GOT3 (cell line): ENCODE measurements around the gene CCDC117.
"Not testable (repeated sequence)": the region's sequence is repeated elsewhere in the genome, so short reads cannot be mapped to it uniquely, and the experiment has no call there.

Source experiments
- DNase-seq: peaks from one replicate; lab custom pipeline; 2025; ENCODE audit warnings: mixed read lengths; lab: John Stamatoyannopoulos, UW

The CCDC117 gene, protein sequence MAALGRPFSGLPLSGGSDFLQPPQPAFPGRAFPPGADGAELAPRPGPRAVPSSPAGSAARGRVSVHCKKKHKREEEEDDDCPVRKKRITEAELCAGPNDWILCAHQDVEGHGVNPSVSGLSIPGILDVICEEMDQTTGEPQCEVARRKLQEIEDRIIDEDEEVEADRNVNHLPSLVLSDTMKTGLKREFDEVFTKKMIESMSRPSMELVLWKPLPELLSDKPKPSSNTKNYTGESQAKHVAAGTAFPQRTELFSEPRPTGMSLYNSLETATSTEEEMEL

DNA sequence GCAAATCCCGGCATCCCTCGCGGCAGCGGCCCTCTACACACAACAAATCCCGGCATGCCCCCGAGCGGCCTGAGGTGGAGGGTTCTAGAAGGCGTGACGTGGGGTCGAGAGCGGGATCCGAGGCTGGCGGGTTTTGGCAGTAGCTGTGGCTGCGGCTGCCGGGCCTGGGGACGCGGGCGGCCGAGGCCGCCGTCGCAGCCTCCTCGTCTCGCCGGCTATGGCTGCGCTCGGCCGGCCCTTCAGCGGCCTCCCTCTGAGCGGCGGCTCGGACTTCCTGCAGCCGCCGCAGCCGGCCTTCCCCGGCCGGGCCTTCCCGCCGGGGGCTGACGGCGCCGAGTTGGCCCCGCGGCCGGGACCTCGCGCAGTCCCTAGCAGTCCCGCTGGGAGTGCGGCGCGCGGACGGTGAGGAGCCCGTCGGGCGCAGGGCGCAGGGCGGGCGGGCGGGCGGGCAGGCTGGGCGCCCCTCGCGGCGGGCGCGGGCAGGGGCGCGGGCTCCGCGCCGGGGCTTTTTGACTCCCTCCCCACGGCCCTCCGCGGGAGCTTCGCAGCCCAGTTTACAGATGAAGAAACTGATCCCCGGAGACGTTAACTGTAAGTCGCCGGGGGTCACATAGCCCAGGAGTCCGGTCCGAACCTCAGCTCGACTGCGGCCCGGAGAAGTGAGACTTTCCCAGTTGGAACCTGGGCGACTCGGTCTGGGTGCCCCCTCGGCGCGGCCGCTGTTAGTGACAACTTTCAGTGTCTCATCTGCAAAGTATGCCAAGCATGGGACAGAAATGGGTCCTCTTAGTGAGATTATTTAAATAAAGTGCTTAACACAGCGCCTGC lies at the start of gene CCDC117:
Gene CCDC117 (plus strand): TSS at position 63 of the 828 bp plus-strand sequence. CDS start 155 bp downstream, at position 218.
- DNase-seq, result peak; percentile 57

DNA sequence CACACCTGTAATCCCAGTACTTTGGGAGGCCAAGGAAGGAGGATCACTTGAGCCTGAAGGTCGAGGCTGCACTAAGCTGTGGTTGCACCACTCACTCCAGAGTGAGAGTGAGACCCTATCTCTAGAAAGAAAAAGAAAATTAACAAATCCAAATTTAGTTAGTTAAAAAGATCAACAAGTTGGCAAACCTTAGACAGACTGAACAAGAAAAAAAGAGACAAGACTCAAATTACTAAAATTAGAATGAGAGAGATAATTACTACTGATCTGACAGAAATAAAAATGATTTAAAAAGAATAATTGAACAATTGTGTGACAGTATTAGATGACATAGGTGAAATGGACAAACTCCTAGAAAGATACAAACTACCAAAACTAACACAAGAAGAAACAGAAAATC lies 44.5 kb upstream of the CCDC117 start:
- DNase-seq, result no peak

DNA sequence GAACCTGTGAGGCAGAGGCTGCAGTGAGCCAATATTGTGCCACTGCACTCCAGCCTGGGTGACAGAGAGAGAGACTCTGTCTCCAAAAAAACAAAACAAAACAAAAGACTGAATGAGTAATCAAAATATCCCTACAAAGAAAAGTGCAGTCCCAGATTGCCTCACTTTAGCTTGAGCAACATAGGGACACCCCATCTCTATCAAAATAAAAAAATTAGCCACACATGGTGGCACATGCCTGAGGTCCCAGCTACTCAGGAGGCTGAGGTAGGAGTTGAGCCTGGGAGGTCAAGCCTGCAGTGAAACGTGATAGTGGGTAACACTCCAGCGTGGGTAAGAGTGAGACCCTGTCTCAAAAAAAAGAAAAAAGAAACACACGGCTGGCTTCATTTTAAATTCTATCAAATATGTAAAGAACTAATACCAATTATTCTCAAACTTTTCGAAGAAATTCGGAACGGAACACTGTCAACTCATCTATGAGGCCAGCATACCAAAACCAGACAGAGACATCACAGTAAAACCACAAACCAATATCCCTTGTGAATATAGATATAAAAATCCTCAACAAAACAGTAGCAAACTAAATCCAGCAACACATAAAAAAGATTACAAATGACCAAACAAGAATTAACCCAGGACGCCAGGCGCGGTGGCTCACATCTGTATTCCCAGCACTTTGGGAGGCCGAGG lies 43.7 kb upstream of the CCDC117 start:
- DNase-seq, result no peak

DNA sequence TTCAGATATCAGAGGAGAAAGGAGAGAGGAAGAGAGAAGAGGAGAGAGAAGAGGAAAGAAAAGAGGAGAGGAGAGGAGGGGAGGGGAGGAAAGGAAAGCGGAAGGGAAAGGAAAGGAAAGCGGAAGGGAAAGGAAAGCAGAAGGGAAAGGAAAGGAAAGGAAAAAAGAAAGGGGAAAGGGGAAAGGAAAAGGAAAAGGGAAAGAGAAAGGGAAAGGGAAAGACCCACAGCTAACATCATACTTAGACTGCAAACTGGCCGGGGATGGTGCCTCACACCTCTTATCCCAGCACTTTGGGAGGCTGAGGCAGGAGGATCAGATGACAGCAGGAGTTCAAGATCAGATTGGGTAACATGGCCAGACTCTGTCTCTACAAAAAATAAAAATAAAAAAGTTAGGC lies 42.3 kb upstream of the CCDC117 start:
- DNase-seq, result no peak

DNA sequence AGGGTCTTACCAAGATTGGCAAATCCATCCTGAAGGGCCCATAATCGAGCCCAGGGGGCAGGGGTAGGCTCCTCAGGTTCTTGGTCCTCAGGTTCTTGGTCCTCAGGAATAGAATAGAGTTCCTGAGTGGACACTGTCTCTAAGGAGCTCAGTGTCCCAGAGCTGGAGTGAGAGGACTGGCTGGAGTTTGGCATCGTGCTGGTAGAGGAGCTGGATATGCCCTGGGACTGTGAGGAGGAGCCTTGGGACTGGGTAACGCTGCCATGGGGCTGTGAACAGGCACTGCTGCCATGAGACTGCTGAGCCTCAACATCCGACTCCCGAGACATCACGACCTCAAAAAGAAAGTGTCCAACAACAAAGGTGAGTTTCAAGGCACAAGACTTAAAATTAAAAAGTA lies 38.1 kb upstream of the CCDC117 start:
- no peak for DNase-seq

DNA sequence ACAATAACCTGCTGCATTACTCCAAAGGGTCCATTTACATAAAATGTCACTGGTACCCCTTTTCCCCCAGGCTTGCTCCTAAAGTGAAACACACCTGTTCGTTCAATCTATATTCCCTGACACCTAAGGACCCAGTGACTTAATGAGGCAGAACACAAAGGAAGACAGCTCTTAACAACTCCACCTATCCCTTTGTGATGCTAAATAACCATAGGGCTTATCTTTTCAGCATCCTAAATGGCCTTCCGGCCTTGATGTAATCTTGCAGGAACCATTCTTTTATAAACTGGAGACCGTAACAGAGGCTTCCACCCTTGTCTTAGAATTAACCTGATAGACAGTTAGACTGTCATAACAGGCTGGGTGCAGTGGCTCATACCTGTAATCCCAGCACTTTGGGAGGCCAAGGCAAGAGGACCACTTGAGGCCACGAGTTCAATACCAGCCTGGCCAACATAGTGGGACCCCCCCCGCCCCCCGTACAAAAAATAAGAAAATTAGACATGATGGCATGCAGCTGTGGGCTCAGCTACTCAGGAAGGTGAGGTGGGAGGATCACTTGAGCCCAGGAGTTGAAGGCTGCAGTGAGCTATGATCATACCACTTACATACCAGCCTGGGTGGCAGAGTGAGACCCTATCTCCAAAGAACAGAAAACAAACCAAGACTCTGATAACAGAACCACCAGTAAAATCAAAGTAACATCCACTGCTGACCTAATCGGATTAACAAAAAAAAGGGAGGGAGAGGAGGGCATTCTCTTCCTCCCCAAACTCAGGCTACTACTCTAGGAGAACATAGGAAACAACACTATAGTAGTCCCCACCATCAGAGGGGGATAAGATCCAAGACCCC lies 36.0 kb upstream of the CCDC117 start:
- no peak for DNase-seq

DNA sequence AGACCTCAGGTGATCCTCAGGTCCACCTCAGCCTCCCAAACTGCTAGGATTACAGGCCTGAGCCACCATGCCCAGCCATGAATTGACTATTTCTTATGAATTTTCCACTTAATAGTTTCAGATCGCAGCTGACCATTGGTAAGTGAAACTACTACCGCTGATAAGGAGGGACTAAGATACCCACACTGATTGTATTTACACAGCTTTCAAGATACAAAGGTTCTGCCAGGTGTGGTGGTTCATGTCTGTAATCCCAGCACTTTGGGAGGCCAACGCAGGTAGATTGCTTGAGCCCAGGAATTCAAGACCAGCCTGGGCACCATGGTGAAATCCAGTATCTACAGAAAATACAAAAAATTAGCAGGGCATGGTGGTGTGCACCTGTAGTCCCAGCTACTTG lies 34.8 kb upstream of the CCDC117 start:
- no peak for DNase-seq

DNA sequence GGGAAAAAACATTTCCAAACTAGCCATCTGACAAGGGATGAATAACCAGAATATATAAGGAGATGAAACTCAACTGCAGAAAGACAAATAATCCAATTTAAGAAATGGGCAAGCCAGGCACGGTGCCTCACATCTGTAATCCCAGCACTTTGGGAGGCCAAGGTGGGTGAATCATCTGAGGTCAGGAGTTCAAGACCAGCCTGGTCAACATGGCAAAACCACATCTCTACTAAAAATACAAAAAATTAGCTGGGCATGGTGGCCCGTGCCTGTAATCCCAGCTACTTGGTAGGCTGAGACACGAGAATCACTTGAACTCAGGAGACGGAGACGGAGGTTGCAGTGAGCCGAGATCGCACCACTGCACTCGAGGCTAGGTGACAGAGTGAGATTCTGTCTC lies 33.6 kb upstream of the CCDC117 start:
- not testable (repeated sequence) for DNase-seq

DNA sequence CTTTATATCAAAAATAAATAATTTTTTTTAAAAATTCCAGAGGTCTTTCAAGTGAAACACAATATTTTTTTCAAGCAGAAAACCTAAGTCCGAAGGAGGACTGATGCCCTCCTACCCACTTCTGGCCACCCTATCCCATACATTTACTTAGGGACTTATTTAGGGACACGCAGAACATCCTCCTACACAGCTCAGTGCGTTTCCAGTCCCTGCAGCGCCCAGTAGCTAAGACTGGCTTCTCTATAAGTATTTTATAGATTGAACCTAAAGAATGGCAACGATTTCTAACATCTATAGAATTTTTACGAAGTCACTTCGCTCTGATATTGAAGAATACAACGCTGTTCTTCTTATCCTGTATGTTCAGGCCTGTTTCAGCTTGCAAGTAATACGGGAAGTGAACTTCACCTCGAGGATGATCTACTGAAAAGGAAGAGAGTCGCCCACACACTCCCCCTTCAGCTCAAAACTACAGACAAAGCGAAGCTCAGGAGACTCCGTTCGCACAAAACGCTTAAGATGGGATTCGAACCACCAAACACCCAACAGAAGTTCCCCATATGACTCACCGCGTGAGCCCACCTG lies 31.2 kb upstream of the CCDC117 start:
- no peak for DNase-seq

DNA sequence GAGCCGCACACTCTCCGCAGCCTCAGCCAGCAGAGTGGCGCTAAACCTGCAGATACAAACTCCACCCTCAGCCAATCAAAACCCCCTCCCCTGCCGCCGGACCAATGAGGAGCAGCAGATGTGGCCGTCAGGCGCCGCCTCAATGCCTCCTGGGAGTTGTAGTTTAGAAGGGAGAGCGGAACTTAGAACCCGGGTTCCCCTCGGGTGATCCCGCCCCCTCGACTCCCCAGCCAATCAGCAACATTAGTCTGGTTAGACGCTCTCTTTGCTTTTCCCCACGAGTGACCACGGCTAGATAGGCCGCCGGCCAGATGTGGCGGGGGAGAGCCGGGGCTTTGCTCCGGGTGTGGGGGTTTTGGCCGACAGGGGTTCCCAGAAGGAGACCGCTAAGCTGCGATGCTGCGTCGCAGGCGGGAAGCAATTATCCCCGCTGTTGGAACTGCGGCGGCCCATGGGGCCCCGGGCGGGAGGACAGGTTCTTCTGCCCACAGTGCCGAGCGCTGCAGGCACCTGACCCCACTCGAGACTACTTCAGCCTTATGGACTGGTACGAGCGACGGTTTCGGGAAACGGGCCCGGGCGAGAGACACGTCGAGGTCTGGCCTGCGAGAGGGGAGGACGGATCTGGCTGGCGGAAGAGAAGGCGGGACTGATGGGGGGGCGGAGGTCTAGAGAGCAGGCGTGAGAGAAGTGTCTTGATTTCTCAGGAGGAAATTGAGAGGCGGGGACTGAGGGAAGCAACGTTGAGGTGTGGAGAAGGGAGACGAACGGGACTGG lies 30.5 kb upstream of the CCDC117 start, which contains the start of the genes CHEK2 and HSCB:
Gene CHEK2 (minus strand): TSS at position 36 of the 777 bp plus-strand sequence. CDS start 7,099 bp downstream, outside the sequence.
Gene HSCB (plus strand): TSS at position 255 of the 777 bp plus-strand sequence. CDS start 57 bp downstream, at position 312.
- DNase-seq, result peak; percentile 92

DNA sequence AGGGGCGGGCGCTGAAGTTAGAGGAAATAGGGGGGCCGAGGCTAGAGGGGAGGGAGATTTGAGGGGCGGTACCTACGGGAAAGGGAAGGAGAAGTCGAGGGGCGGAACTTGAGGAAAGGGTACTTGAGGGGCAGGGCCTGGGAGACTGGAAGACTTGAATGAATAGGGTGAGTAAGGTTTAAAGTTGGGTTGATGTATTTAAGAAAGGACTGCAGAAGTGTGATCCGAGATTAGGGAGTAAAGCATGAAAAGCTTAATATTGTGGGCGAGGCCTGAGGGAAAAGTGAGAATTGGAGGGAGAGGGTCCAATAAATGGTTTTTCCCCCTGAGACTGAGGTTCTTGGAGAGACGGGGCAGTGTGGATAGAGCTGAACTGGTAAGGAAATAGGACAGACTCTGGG lies 29.9 kb upstream of the CCDC117 start:
- DNase-seq, result no peak

DNA sequence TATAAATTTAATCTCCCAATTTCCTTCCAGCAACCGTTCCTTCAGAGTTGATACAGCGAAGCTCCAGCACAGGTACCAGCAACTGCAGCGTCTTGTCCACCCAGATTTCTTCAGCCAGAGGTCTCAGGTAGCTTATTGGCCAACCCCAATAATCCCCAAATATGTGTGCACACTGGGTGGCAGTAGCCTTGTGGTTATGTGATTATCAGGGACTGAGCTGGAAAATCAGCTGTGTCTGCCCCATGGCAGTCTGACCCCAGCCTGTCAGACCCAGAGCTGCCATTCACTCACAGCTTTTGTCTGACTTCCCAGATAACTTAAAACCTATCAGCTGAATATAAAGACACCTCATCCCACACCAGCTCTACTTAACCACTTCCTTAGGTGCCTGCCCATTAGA lies 28.6 kb upstream of the CCDC117 start:
- no peak for DNase-seq

DNA sequence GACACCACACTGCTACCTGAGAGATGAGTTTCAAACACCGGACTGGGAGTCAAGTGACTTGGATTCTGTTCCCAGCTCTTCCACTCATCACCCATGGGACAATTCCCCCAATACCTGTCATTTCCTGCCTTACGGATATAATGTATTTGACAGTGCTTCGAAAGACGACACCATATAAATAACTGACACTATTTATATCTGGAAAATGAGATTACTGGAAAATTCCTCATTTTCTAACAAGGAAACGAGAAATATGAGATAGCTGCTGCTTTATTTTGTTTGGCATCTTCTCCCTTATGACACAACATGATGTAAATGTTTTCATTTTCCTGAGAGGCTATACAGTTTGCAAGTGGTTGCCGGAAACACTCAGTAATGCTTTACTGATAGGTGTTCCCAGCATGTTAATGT lies 22.0 kb upstream of the CCDC117 start:
- no peak for DNase-seq

DNA sequence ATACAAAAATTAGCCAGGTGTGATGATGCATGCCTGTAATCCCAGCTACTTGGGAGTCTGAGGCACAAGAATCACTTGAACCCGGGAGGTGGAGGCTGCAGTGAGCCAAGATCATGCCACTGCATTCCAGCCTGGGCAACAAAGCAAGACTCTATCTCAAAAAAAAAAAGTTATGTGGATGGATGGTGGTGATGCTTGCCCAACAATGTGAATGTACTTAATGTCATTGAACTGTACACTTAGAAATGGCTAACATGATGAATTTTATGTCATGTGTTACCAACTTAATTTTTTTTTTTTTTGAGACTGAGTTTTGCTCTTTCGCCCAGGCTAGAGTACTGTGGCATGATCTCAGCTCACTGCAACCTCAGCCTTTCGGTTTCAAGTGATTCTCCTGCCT lies 18.0 kb upstream of the CCDC117 start:
- not testable (repeated sequence) for DNase-seq

DNA sequence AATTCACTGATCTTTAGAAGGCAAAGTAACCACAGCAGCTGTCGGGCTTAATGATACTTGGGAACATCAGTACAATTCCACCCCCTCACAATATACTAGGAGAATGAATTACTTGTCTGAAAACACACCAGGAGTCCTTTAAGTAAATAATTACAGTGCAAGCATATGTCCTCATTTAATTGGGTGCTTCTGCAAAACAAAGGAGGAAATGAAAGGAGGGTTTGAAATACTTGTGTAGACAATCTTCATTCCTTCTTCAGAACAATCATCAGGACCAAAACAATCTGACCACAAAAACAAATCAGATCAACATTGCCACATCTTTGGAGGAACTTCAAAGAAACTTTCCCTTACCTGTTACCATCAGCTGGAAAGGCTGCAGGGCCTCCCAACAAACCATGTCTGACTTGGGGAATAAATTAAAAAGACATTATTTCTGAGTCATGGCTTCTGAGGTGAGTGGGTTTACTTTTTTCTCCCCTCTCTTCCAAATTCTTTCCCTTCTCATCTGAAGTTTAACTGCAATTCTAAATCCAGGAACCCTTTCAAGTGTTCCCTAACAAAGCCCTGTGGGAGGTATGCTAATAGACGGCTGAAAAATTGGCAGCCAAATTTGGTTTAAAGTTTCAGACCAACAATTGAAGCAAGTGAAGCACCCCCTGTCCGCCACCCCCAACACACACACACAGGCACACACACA lies 12.5 kb upstream of the CCDC117 start:
- DNase-seq, result no peak

DNA sequence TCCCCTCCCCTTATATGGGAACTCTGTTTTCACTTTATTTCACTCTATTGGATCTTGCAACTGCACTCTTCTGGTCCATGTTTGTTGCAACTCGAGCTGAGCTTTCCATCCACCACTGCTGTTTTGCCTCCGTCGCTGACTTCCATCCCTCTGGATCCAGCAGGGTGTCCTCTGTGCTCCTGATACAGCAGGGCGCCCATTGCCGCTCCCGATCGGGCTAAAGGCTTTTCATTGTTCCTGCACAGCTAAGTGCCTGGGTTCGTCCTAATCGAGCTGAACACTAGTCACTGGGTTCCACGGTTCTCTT lies 11.1 kb upstream of the CCDC117 start:
- DNase-seq, result no peak

DNA sequence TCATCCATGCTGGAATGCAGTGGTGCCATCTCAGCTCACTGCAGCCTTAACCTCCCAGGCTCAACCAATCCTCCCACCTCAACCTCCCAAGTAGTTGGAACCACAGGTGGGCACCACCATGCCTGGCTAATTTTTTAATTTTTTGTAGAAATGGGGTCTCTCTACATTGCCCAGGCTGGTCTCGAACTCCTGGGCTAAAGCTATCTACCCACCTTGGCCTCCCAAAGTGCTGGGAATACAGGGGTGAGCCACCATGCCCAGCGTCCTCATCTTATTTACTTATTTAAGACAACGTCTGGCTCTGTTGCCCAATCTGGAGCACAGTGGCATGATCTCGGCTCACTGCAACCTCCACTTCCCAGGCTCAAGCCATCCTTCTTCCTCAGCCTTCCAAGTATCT lies 10.5 kb upstream of the CCDC117 start:
- DNase-seq, result not testable (repeated sequence)

DNA sequence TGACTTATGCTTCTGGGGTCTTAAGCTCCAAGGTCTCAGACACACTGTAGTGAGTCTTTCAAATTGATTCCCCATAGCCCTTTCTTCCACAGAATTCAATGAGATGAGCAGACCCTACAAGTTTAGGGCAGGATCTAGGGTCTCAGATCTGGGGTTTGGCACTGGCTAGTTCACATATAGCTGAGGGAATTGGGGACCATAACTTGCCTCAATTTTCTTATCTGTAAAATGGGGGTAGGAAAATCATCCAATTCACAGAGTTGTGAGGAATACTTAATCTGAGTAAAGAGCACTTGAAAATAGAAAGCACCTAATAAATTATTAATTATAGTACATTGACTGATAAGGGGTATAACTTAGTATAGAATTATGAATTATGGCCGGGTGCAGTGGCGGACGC lies 5.9 kb upstream of the CCDC117 start:
- no peak for DNase-seq

DNA sequence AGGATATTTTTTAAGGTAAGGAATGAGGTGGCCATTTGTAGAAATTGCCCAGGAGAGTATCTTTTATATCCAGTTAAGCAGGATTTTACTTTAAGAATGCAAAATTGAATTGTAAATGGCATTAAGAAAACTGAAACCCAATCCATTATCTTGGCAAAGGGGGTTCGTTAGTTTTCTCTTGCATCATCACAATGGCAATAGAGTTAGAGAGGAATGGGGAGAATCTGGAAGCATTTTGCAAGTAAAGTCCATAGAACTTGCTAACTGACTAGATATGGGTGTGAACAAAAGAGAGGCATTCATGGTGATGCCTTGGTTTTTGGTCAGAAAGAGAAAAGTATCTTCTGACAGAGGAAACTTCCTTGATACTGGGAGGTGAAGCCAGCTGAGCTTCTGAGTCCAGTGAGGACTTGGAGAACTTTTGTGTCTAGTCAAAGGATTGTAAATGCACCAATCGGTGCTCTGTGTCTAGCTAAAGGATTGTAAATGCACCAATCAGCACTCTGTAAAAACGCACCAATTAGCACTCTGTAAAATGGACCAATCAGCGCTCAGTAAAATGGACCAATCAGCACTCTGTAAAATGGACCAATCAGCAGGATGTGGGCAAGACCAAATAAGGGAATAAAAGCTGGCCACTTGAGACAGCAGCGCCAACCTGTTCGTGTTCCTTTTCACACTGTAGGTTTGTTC lies 3.6 kb upstream of the CCDC117 start:
- DNase-seq, result no peak
